ENCODE data around the gene DPY19L1.
"Not testable (repeated sequence)": the region's sequence is repeated elsewhere in the genome, so short reads cannot be mapped to it uniquely, and the experiment has no call there.

DNA sequence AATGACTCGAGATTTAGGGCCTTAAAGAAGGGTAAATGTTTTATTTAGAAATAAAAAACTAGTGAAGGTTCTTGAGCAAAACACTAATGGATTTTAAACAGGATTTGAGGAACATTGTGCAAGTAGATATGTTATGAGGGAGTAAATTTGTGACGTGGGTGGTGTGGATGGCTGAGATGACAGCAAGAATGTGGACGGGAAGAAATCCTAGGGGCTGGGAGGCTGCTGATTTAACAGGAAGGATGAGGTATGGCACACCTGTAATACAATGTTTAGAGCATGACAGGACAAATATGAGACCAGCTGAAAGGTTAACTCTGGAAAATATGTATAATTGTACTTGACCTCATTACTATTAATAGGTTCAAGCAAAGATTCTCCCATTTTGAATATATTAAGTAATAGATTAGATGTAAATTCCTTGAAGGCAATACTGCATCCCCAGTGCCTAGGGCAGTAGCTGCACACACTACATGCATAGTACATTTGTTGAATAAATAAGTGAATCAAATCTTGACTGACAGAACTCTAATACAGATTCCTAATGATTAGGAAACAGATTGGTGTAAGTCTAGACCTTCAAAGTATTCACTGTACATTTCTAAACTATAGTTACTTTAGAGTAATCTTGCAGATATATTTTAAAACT is 10.1 kb upstream of the DPY19L1 start:
- TF ChIP-seq POLR2A, POLR2AphosphoS5 (IDR thresholded peaks at IDR 0.05): not testable (repeated sequence)
- TF ChIP-seq, protein P1, sequence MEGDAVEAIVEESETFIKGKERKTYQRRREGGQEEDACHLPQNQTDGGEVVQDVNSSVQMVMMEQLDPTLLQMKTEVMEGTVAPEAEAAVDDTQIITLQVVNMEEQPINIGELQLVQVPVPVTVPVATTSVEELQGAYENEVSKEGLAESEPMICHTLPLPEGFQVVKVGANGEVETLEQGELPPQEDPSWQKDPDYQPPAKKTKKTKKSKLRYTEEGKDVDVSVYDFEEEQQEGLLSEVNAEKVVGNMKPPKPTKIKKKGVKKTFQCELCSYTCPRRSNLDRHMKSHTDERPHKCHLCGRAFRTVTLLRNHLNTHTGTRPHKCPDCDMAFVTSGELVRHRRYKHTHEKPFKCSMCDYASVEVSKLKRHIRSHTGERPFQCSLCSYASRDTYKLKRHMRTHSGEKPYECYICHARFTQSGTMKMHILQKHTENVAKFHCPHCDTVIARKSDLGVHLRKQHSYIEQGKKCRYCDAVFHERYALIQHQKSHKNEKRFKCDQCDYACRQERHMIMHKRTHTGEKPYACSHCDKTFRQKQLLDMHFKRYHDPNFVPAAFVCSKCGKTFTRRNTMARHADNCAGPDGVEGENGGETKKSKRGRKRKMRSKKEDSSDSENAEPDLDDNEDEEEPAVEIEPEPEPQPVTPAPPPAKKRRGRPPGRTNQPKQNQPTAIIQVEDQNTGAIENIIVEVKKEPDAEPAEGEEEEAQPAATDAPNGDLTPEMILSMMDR (IDR thresholded peaks at IDR 0.05 in 8 of 11, conservative IDR thresholded peaks at IDR 0.05 in 3 of 11): not testable (repeated sequence)

Measured in spleen (tissue), 7 donors.